RWPE2 (cell line): ENCODE measurements around the gene MGMT.

Experiments
- ATAC-seq: fragments of 200-7000 bp; cut with Tn5 transposase; 3 replicates; pipeline ENCODE4 v1.9.1; 2021; ENCODE audit warnings: low read depth
- DNase-seq: peaks from one replicate; pipeline ENCODE4 v3.0.0-alpha.2; 2020; ENCODE audit warnings: low spot score
- H3K27ac ChIP-seq: fragments of 450-650 bp; 2 replicates; pipeline ENCODE4 v1.5.1; 2017; ENCODE audit warnings: mild to moderate bottlenecking; ENCODE audit not compliant: poor library complexity, severe bottlenecking
- H3K27me3 ChIP-seq: fragments of 250-450 bp; sonication (Bioruptor Pico); 2 replicates; pipeline ENCODE4 v1.5.1; 2021; ENCODE audit warnings: mild to moderate bottlenecking, moderate library complexity; ENCODE audit not compliant: insufficient read depth, poor library complexity, severe bottlenecking
- H3K36me3 ChIP-seq: fragments of 250-450 bp; sonication (Bioruptor Pico); 2 replicates; pipeline ENCODE4 v1.5.1; 2020; ENCODE audit warnings: low read depth, mild to moderate bottlenecking, moderate library complexity
- H3K4me1 ChIP-seq: fragments of 250-450 bp; sonication (Bioruptor Pico); 2 replicates; pipeline ENCODE4 v1.5.1; 2021; ENCODE audit warnings: mild to moderate bottlenecking, moderate library complexity; ENCODE audit not compliant: insufficient read depth, poor library complexity, severe bottlenecking
- H3K4me3 ChIP-seq: fragments of 250-450 bp; sonication (Bioruptor Pico); 2 replicates; pipeline ENCODE4 v1.5.1; 2021; ENCODE audit warnings: mild to moderate bottlenecking, moderate library complexity; ENCODE audit not compliant: severe bottlenecking
- H3K9me3 ChIP-seq: fragments of 250-450 bp; sonication (Bioruptor Pico); 2 replicates; pipeline ENCODE4 v1.5.1; 2021; ENCODE audit warnings: mild to moderate bottlenecking, moderate library complexity; ENCODE audit not compliant: severe bottlenecking
- TF ChIP-seq, protein P1 (sequence below): fragments of 450-650 bp; IDR thresholded peaks from one replicate; pipeline ENCODE4 v1.5.1; 2017; ENCODE audit warnings: mild to moderate bottlenecking, moderate library complexity; ENCODE audit not compliant: poor library complexity, severe bottlenecking

The MGMT gene

DNA sequence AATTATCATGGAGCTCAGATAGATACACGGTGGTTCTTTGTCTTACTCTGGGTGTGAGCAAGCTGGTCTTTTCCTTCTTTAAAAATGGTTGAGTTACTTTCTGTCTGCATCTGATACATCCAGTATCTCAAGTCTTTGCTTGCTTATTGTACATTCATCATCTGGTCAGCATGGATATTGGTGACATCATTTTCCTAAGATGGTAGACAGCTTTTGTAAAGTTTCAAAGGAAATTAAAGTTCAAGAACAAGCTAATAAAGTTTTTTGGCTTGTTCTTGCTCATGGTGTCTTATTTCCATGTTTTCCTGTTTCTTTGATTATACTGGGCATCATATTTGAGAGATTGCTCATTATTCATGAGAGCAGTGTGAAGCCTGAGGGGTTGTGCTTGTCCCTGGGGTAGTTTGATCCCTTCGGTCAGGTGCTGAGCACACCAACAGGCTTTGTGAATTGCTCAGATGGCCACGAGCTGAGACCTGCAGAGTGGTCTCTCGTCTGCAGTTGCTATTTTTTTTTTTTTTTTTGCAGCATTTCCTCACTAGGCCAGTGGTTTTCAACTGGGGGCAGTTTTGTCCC lies 38.5 kb downstream of the MGMT start:
- ATAC-seq = peak; percentile 71
- H3K4me1 ChIP-seq = peaks cover 7% of the 10 kb centered on the region
- no peaks in the 10 kb centered on the region for H3K27me3 ChIP-seq
- H3K27ac ChIP-seq = peak overlapping the region; percentile 40
- H3K4me3 ChIP-seq = no peak overlapping the region
- TF ChIP-seq, protein P1, sequence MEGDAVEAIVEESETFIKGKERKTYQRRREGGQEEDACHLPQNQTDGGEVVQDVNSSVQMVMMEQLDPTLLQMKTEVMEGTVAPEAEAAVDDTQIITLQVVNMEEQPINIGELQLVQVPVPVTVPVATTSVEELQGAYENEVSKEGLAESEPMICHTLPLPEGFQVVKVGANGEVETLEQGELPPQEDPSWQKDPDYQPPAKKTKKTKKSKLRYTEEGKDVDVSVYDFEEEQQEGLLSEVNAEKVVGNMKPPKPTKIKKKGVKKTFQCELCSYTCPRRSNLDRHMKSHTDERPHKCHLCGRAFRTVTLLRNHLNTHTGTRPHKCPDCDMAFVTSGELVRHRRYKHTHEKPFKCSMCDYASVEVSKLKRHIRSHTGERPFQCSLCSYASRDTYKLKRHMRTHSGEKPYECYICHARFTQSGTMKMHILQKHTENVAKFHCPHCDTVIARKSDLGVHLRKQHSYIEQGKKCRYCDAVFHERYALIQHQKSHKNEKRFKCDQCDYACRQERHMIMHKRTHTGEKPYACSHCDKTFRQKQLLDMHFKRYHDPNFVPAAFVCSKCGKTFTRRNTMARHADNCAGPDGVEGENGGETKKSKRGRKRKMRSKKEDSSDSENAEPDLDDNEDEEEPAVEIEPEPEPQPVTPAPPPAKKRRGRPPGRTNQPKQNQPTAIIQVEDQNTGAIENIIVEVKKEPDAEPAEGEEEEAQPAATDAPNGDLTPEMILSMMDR = no peak
- no peaks in the 10 kb centered on the region for H3K36me3 ChIP-seq
- no peak for DNase-seq
- no peaks in the 10 kb centered on the region for H3K9me3 ChIP-seq

DNA sequence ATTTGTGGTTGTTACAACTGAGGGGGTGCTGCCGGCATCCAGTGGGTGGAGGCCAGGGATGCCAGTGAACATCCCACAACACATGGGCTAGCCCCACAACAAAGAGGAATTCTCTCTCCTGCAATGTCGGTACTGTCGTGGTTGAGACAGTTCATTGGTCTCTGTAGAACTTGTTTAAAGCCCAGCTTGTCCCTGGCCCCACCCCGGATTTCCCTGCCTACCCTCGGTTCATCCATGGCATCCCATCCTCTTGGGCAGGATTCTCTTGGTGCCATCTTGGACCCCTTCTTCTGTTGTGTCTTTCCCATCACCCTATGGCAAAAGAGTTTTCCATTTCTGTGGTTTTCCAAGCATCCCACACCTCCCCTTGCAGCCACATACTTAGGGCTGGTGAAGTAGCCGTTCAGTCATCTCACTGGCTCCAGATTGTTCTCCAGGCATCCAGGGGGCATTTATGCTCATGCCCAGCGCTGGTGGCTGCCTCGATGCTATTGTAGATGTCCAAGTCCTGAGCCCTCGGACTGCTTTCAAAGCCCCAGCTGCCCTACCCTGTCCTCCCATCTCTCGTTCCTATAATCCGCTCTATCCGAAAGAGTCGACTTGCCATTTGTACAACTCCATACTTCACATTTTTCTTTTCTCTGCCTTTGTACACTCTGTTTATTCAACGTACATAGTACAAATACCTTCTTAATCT lies 39.2 kb downstream of the MGMT start:
- Histone ChIP-seq H3K27ac (peak overlapping the region; percentile 40), H3K9me3 (no peaks in the 10 kb centered on the region), H3K27me3 (no peaks in the 10 kb centered on the region), H3K4me1 (peaks cover 7% of the 10 kb centered on the region), H3K36me3 (no peaks in the 10 kb centered on the region), H3K4me3 (no peak overlapping the region)
- TF ChIP-seq, protein P1 = no peak
- ATAC-seq (no peak), DNase-seq (no peak)

DNA sequence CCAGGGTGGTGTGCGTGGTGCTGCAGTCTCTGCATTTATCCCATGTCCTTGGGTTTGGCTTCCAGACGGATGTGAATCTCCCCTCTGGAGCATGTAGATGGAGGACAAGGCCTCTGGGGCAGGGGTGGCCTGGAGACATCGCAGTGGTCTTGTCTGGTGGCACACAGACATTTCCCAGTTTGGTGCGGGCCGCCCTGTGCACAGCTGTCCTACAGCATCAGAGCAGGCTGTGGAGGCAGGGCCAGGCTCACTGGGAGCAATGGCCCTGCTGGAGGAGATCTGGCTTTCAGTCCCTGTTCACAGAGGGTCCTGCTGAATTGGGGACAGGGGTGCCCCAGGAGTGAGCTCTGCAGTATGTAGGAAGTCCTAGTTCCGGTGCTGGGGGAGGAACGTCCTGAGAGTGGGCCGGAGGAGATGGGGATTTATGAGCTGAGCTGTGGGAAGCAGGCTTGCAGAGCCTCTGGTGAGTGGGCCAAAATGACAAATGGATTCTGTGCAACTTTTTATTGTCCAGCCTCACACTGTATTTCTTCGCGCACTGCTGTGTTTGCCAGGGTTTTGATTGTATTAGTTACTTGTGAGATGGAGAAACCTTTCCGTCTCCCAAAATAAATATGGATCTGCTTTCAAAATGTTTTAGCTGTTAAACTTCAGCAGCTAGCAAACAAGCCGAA lies 40.3 kb downstream of the MGMT start:
- Histone ChIP-seq H3K36me3 (no peaks in the 10 kb centered on the region), H3K27ac (no peak overlapping the region), H3K27me3 (no peaks in the 10 kb centered on the region), H3K4me1 (peaks cover 7% of the 10 kb centered on the region), H3K9me3 (no peaks in the 10 kb centered on the region), H3K4me3 (no peak overlapping the region)
- ATAC-seq (no peak), DNase-seq (no peak)
- TF ChIP-seq, protein P1 = no peak

DNA sequence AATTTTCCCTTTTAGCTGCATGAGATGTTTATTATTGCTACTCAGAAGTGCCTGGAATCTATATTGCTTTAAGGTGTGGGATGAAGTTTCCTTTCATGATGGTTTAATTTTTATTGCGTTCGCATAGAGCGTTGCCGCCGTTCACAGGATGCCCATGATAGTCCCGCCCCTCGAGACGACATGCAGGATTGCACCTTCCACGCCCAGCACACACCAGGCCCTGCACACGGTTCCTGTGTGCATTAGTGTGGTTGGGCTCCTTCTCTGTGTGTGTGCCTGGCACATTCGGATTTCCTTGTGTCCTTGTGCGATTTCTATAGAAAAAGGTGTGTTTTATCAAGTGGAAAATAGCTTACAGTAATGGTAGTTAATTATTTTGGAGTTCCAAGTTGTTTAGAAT lies 42.1 kb downstream of the MGMT start:
- no peaks in the 10 kb centered on the region for H3K27me3 ChIP-seq
- no peak for ATAC-seq
- no peak overlapping the region for H3K27ac ChIP-seq
- H3K9me3 ChIP-seq = no peaks in the 10 kb centered on the region
- TF ChIP-seq, protein P1 = no peak
- no peak for DNase-seq
- no peak overlapping the region for H3K4me3 ChIP-seq
- H3K36me3 ChIP-seq = no peaks in the 10 kb centered on the region
- peaks cover 7% of the 10 kb centered on the region for H3K4me1 ChIP-seq

DNA sequence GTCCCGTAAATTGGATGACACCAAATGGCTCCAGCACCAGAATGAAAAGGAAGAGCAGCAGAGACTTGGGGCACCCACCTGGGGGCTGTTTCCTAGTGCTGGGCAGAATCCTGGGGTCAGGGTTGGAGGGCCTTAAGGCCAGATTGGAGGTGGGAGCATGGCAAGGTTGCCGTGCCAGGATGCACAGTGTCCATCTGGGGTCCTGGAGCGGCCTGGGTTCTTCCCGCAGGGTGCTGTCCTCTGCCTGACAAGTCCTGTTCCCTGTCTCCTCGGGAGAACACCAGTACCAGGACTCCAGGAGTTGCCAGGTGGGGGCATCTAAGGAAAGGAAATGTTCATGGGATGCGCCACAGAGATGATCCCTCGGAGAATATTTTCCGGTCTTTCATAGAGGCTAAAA lies 42.8 kb downstream of the MGMT start:
- H3K4me1 ChIP-seq = peaks cover 7% of the 10 kb centered on the region
- no peaks in the 10 kb centered on the region for H3K36me3 ChIP-seq
- H3K27me3 ChIP-seq = no peaks in the 10 kb centered on the region
- ATAC-seq (no peak), DNase-seq (no peak)
- H3K27ac ChIP-seq = no peak overlapping the region
- no peak overlapping the region for H3K4me3 ChIP-seq
- TF ChIP-seq, protein P1 = no peak
- H3K9me3 ChIP-seq = no peaks in the 10 kb centered on the region
